ENCODE measurements around the gene PLA2G2D. TPM values are rescaled to one million over a fixed set of nuclear protein-coding genes. Genes with fewer than 3 reads are reported as not detected.

The PLA2G2D gene
- total RNA-seq, 1 donor from 2014 or later = not detected

DNA sequence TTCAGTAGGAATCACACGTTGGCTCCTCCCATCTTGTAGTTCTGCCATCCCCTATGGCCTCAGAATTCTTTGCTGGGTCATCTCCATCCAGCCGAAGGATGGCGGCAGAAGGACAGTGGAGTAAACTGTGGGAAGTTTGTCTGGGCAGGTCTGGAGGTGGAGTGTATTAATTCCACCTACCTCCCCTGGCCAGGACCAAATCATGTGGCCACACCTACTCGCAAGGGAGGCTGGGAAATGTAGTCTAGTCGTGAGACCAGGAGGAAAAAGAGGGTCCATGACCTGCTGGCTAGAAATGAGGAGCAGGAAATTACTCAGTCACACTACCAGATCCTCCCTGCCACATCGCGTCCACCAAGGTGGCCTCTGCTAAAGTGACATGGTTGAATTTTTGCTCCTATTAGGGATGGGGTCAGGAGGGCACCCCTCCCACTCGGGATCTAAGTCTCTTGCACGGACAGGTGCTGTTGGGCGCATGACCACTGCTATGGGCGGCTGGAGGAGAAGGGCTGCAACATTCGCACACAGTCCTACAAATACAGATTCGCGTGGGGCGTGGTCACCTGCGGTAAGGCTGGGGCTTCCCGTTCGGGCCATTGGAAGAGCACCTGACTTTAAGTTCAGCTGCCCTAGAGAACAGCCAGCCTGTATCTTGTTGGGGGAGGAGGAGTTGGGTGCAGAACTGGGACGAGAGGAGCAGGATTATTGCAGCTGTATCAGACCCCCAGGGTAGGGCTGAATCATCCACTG, 29.8 kb downstream of the PLA2G2D start:
- no peak for DNase-seq (ENCODE audit: low read depth in 2 of 2)

DNA sequence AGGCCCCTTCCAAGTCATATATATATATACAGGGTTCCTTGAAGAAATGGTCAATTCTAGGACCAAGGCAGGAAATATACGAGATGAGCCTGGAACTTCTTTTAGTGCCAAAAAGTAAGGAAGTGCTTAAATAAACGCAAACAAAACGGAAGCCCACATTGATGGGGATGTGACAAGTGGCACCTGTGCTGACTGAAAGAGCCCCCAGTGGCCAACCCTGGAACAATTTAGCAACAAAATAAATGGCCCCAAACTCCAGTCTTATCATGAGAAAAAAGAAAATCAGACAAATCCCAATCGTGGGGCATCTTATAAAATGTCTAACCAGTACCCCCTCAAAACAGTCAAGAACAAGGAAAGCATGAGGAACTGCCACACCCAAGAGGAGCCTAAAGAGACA, 31.7 kb downstream of the PLA2G2D start:
- DNase-seq (ENCODE audit: low read depth in 2 of 2) = no peak

DNA sequence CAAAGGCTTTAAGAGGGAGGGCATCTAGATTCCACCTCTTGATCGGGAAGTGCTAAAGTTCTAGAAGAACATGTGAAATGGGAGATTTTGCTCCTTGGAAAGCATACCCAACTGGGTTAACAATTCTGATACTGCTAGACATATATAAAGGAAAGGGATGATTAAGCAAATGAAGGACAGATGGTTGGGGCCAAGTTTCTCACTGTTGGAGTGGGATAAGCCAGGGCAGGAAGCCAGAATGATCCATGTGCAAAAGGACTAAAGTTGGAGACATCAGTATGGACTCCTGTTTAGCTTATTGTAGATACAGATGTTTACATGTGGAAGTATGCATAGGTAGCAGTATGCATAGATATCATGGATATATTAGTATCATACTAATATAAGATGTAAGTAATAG, 32.5 kb downstream of the PLA2G2D start:
- DNase-seq (ENCODE audit: low read depth in 2 of 2) = no peak

DNA sequence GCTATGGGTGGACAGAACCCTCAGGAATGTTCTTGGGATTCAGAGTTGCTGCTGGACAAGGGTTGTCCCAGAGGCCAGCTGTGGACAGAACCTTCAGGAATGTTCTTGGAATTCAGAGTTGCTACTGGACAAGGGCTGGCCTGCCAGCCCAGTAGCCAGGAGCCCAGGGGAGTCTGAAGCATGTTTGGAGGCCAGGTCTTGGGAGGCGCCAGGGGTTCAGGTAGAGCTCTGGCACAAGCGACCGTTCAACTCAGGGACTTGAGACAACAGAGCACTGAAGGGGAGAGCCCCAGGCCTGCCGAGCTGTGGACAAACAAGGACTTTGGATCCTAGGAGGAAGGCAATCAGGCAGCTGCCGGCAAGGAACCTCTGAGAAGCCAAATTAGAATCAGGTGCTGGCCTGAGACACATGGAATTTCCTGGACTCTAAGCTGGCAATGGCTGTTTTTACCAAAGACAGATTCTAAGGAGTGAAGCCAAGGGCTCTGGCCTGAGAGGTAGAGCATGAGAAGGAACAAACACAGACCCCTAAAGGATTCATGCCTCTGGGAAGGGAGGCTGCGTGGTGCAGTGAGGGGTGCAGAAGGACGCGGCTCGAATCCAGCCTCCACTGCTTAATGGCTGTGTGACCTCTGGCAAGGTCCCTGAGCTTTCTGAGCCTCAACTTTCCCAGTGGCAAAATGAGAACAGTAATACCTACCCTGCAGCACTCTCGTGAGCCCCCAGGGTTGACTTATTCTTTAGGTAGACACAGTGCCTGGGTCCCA, 36.0 kb downstream of the PLA2G2D start:
- no peak for DNase-seq (ENCODE audit: low read depth in 2 of 2)

DNA sequence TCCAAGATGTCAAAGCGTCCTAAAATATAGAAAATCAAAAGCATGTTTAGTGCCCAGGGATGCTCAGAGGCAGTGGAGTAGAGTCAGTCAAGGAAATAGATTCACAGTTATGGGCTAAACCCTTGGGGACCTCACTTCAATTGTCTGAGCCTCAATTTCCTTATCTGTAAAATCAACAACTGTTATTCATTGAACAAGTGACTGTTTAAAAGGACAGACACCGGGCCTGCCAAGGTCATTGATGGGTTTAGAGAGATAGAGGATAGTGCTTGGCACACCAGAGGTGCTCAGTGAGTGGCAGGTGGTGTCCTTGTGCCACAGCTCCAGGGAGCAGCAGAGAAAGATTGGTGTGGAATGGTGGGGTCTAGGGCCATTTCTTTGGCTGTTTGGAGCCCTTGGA, 36.6 kb downstream of the PLA2G2D start:
- DNase-seq (ENCODE audit: low read depth in 2 of 2) = no peak

DNA sequence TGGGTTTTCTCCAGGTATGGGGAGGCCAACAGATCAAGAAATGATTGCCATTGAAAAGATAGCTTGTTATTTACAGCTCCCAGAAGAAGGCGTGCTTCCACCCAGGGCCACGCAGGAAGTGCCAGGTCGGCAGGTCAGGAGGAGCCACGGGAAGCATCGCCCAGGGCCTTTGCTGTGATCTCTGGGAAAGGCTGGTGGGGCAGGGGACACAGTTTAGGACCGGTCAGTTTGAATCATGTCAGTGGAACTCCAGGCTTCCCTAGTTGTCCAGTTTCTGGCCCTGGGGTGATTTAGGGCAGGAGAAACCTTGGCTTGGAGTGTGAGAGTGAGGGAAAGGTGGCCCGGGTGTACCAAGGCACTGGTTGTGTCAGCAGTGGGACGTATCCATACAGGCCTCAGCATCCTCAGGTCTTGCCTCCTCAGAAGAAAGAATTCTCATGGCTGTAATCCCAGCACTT, 38.0 kb downstream of the PLA2G2D start:
- DNase-seq (ENCODE audit: low read depth in 2 of 2) = no peak

DNA sequence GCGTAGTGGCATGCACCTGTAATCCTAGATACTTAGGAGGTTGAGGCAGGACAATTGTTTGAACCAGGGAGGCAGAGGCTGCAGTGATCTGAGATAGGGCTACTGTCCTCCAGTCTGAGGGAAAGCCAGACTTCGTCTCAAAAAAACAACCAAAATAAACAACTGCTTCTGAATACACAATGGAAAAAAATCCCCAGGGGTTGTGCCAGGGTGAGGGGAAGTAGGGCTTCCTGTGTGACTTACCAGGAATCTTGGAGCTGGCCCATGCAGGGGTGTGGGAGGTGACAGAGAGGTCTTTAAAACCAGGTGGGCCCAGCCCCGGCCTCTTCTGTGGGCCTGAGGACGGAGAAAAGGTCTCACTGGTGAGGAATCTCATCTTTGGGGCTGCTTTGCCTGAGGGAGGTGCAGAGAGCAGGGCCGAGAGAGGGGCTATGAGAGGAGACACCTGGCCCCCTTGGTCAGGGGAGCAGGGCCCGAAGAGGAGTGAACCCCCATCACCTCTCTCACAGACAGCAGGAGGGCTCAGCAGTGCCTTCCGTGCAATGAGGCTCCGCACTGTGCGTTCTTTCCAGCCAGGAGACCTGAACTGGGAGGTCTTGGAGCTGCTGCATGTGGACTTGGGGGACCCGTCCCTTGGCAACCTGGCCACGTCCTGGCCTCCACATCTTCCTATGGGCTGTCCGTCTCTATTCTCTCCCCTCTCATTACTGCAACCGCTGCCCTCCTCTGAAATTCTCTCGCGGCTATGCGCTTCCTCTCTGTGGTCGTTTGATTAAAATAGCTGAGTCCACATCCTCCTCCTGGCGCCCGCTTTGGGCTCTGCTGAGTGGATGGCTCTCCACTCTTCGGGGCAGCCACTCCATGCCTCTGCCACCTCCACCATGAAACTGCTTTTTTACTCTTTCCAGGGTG, 38.6 kb downstream of the PLA2G2D start:
- DNase-seq (ENCODE audit: low read depth in 2 of 2) = peak in 1 of 2 donors; percentile 53

DNA sequence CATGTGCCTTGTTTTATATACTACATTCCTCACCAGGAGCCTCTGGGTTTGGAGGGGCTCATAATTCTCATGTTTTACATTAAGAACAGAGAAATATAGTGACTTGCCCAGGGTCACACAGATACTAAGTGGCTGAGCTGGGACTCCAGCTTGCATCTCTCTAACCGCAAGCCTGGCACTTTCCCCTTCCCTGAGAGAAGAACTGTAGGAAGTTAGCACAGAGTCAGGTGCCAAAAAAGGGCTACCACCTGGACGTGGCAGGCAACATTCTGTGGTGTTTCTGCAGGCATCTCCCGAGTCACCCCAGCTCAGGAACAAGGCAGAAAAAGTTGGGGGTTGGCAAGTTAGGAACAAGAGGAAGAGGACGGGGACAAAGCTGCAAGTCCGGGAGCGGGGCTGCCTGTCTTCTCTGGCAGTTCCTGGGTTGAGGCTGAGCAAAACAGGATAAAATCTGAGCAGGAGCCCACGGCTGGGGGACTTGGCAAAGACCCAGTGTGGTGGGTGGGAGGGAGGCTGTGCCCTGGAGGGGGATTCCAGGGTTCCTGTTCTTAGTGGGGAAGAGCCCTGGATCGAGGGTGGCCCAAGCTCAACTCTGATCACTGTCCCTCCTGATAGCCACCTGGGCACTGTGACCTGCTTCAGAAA, 39.6 kb downstream of the PLA2G2D start:
- DNase-seq (ENCODE audit: low read depth in 2 of 2) = no peak

DNA sequence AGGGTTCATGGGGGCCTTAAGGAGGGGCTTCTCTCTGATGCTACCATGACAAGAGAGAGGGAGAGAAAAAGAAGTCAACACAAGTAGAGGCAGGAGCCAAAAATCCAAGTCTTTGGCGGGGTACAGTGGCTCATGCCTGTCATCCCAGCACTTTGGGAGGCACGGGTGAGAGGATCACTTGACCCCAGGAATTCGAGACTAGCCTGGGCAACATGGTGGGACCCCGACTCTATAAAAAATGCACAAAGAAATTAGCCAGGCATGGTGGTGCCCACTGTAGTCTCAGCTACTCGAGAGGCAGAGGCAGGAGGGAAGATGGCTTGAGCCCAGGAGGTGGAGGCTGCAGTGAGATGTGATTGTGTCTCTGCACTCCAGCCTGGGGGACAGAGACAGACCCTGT, 40.6 kb downstream of the PLA2G2D start:
- DNase-seq (ENCODE audit: low read depth in 2 of 2) = no peak

DNA sequence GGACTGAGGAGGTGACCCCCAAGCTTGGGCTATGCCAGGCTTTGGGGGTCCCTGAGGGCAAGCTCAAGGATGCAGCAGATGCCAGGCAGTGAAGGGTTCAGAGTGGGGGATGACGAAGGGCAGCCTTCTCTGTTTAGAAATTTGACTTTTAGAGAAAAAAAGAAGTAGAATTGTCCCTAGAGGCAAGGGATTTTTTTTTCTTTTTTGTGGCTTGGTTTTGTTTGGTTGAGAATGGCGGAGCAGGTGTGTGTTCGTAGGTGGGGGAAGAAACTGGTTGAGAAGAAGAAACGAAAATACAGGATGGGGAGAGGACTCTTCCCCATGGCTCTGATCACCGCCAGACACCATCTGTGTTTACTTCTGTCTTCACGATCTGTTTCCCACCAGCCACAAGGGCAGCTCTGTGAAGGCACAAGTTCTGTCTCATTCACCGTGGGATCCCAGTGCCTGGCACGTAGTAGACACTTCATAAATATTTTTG, 41.1 kb downstream of the PLA2G2D start:
- no peak for DNase-seq (ENCODE audit: low read depth in 2 of 2)

DNA sequence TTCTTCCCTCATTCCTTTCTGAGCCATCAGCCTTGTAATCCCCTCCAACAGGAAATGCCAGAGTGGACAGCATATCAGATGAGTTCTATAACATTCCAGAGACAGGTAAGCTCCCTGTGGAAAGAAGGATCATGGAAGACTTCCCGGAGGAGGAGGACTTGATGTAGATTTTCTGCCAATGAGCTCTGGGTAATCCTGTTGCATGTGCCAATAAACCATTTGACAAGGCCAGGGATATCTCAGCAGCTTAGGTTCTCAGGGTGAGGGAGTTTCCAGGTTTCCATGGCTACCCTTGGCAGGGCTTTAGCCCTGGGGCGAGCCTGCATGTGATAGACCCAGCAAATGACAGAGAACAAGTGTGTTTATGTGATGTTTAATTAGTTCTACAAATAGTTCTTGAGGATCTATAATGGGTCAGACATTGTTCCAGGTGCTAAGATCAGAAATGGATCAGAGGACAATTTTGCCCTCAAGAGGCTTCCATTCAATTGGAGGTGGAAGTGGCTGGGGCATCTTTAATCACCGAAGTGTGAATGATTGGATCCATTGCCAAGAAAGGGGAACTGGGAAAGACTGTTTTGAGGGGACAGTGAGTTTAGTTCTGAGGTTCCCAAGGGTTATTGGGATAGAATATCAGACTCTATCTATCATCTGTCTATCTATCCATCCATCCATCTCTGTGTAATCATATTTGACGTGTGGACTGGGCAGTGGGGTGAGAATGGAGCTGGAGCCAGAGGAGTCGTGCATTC, 42.5 kb downstream of the PLA2G2D start:
- DNase-seq (ENCODE audit: low read depth in 2 of 2) = no peak

DNA sequence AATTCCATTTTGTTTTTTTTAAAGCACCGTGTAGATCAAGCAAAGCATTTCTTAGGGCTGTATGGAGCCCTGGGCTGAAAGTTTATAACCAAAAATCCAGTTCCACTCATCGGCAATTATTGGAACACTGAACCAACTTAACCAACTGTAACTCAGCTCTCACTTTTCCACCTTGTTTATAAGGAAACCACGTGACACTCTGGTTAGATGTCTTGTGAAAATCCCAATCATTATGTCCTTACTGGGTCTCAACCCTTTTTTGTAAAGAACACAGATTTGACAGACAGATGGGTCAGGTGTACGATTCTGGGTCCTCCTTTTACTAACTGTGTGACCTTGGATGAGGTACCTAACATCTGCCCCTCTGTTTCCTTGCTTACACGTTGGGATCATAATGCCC, 43.1 kb downstream of the PLA2G2D start:
- DNase-seq (ENCODE audit: low read depth in 2 of 2) = no peak

DNA sequence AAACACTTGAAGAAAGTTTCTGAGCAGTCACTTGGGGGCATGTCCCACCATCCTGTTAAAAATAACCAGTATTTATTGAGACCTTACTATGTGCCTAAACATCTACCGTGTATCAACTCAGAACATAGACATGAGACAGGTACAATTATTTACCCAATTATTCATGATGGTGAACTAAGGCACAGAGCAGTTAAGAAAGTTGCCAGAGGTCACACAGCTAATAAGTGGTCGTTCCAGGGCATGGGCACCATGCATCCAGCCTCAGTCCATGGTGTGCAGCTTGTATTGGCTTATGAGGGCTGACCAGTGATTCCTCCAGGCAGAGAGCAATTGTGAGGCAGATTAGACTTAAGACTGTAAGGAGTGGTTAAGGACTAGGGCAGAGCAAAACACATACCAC, 44.0 kb downstream of the PLA2G2D start:
- DNase-seq (ENCODE audit: low read depth in 2 of 2) = no peak

DNA sequence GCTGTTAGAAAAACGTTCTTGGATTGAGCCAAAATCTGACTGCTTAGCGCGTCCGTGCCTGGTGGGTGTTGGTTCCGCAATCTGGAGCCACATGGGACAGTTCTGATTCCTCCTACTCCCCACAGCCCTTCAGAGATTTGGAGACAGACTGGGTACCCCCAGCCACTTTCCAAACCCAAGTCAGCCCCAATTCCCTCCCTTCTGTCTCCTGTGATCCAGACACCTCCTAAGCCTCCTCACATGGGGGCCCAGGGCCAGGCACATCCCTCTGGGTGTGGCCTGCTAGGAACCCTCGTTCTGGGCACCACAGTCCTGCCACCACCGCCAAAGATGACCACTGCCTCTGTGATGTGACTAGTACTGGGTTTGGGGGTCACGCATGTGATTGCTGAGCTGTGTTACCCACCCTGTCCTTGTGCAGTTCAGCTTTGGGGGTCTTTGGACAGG, 44.6 kb downstream of the PLA2G2D start:
- no peak for DNase-seq (ENCODE audit: low read depth in 2 of 2)

DNA sequence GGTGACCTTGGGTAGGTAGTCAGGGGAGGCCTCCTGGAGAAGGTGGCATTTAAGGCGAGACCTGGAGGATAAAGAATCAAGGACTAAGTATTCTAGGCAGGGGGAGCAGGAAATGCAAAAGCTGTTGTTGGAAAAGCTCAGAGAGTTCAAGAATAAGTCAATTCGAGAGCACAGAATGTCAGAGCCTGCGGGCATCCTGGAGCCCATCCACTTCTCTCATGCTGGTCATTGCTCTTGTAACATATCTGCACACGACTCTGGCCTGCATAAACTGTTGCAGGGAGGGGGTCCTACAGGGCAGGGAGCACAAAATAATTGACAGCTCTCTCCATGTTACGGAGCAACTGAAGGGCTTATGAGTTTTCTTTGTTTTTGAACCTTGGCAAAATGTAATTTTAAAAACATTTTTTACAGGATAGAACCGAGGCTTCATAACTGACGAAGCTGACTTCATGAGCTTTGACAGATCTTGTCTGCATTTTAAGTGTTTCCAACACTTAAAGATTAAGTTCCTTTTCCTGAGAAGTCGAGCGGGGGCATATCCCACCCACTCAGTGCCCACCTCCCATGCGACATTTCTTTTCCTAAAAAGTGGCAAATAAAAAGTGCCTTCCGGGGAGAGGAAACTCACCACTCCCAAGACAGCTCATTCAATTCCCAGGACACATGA, 45.1 kb downstream of the PLA2G2D start:
- DNase-seq (ENCODE audit: low read depth in 2 of 2) = no peak

DNA sequence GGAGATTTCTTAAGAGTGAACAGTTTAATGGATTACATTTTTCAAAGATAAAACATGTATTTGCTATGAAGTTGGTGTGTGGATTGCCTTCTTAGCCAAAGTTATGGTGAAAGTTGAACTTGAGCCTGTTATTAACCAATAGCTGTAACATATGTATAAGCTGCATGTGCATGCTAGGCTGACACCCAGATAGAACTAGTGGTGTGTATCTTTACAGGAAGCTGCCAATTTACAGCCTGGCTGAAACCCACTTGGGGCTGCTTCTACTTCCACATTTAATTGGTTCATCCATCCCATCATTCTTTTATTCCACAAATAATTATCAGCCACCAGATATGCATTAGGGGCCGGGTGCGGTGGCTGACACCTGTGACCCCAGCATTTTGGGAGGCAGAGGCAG, 46.1 kb downstream of the PLA2G2D start:
- no peak for DNase-seq (ENCODE audit: low read depth in 2 of 2)

DNA sequence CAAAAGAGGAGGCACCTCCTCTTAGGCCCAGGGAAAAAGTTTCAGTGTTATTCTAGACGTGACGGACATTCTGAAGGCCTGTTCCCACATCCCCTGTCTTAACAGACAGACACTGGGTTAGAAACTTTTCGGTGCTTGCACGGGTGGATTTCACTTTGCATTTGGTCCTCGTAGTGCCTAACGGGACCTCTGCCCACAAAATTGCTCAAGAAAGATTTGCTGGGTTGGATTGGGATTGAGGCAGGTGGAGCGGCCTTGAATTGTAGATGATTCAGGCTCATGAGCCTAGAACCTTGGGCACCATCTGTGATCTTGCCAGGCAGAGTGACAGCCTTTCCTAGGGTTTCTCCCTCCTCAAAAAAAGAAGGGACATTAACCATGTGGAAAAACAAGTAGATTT, 46.6 kb downstream of the PLA2G2D start:
- DNase-seq (ENCODE audit: low read depth in 2 of 2) = no peak

DNA sequence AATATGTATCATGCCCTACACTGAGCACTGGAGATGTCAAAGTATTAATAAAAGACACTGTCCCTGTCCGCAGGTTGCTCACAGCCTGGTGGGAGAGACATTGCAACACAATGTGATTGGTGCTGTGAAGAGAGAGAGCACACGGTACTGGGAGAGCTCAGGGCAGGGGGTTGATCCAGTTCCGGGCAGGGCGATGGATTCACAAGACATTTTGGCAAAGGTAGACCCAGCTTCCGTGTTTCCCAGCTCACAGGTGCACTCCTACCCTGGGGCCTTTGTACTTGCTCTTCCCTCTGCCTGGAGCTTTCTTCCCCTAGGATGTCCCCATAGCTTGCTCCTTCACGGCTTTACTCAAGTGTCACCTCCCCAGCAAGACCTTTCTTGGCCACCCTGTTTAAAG, 47.9 kb downstream of the PLA2G2D start:
- no peak for DNase-seq (ENCODE audit: low read depth in 2 of 2)

DNA sequence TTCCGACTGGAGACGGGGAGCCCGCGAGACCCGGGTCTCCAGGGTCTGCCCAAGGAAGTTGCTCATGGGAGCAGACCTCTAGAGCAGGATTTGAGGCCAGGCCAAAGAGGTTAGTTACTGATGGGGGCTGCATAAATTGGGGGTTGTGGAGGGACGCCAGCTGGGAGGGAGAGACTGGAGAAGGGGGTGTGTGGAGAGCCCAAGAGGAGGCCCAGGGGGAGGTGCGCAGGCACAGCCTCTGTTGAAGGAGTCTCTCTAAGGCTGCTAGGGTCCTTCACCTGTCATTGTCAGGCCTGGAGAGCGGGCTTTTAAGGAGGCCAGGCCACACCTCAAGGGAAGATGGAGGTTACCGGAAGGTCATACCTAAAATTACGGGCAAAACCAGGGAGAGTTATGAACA, 49.0 kb downstream of the PLA2G2D start:
- no peak for DNase-seq (ENCODE audit: low read depth in 2 of 2)

DNA sequence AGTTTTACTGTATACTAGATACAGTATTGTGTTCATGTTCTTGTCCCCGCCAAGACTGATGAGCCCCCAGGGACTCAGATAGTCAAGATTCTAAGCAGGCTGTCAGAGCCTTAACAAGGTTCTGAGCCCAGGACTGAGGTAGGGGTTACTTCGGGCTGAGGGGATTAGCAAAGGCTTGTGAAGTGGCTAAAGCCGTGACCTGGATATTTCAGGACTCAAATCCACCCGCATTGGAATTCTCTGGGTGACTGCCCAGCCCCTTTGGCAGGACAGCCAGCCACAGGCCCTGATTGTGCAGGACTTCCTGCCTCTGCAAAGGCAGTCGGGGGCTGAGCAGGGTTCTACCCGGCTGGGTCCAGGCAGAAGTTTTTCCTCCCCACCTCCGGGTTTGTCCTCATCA, 49.5 kb downstream of the PLA2G2D start, which contains the start of gene PLA2G5:
Gene PLA2G5 (plus strand): TSS at position 321 of the 400 bp plus-strand sequence. CDS start 14,637 bp downstream, outside the sequence.
- no peak for DNase-seq (ENCODE audit: low read depth in 2 of 2)
